ENCODE results near the gene KIF18A.

DNA sequence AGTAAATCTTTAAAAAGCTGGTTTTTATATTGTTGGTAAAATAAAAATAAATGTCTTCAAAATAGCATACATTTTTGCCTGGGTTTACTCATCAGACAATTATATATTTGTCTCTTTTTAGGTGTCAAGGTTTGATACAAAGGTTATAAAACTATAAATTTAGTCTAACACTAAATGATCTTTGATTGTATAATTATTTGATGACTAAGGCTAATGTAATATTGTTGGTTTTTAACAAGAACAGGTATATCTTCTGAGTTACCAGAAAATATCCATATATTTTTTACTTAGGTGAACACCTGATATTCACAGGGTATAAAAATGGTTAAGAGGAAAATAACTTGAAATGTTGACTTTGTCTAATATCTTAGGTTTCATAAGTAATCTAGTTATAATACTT is 104.3 kb downstream of the KIF18A start:
- TF ChIP-seq, protein P1, sequence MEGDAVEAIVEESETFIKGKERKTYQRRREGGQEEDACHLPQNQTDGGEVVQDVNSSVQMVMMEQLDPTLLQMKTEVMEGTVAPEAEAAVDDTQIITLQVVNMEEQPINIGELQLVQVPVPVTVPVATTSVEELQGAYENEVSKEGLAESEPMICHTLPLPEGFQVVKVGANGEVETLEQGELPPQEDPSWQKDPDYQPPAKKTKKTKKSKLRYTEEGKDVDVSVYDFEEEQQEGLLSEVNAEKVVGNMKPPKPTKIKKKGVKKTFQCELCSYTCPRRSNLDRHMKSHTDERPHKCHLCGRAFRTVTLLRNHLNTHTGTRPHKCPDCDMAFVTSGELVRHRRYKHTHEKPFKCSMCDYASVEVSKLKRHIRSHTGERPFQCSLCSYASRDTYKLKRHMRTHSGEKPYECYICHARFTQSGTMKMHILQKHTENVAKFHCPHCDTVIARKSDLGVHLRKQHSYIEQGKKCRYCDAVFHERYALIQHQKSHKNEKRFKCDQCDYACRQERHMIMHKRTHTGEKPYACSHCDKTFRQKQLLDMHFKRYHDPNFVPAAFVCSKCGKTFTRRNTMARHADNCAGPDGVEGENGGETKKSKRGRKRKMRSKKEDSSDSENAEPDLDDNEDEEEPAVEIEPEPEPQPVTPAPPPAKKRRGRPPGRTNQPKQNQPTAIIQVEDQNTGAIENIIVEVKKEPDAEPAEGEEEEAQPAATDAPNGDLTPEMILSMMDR (IDR thresholded peaks at IDR 0.05): no peak
- TF ChIP-seq, protein P2, sequence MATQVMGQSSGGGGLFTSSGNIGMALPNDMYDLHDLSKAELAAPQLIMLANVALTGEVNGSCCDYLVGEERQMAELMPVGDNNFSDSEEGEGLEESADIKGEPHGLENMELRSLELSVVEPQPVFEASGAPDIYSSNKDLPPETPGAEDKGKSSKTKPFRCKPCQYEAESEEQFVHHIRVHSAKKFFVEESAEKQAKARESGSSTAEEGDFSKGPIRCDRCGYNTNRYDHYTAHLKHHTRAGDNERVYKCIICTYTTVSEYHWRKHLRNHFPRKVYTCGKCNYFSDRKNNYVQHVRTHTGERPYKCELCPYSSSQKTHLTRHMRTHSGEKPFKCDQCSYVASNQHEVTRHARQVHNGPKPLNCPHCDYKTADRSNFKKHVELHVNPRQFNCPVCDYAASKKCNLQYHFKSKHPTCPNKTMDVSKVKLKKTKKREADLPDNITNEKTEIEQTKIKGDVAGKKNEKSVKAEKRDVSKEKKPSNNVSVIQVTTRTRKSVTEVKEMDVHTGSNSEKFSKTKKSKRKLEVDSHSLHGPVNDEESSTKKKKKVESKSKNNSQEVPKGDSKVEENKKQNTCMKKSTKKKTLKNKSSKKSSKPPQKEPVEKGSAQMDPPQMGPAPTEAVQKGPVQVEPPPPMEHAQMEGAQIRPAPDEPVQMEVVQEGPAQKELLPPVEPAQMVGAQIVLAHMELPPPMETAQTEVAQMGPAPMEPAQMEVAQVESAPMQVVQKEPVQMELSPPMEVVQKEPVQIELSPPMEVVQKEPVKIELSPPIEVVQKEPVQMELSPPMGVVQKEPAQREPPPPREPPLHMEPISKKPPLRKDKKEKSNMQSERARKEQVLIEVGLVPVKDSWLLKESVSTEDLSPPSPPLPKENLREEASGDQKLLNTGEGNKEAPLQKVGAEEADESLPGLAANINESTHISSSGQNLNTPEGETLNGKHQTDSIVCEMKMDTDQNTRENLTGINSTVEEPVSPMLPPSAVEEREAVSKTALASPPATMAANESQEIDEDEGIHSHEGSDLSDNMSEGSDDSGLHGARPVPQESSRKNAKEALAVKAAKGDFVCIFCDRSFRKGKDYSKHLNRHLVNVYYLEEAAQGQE (IDR thresholded peaks at IDR 0.05; ENCODE audit: insufficient read depth in 1 of 2, low read depth in 2 of 2, low read length in 1 of 2): no peak

All from Panc1 (cell line).